ENCODE results near the gene PCSK5. TPM values are rescaled to one million over a fixed set of nuclear protein-coding genes. Genes with fewer than 3 reads are reported as not detected.

The PCSK5 gene
- total RNA-seq, 1 experiment from 2014 or later, result 6.9 TPM

DNA sequence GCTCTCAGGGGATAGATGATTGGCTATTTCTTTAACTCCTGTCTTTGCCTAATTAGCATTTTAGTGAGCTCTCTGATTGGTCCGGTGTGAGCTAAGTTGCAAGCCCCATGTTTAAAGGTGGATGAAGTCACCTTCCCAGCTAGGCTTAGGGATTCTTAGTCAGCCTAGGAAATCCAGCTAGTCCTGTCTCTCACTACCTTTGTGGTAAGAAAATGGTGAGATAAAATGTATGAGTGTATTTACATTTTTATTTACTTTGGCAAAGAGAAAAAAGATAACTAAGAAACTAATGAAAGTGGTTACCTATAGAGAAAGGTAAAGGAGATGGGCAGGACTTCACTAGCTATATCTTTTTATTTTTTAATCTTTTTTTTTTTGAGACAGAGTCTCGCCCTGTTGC, 357.0 kb downstream of the PCSK5 start:
- Histone ChIP-seq H3K27me3 (ENCODE audit: insufficient read depth, low read length) (peaks cover 3% of the 10 kb centered on the region; the same call in 1 of the 2 replicates), H4K20me1 (ENCODE audit: insufficient read depth) (no peaks in the 10 kb centered on the region), H3K36me3 (ENCODE audit: control insufficient read depth in 1 of 2, insufficient read depth in 2 of 2, low read length in 2 of 2) (no peaks in the 10 kb centered on the region), H3K4me1 (ENCODE audit: control insufficient read depth in 1 of 2, insufficient read depth in 2 of 2, low read length in 2 of 2) (no peaks in the 10 kb centered on the region), H3K9ac (ENCODE audit: low read length) (no peak overlapping the region), H3K27ac (ENCODE audit: low read depth, low read length) (no peak overlapping the region), H3K4me3 (replicated peaks in 1 of 2; ENCODE audit: low read depth in 1 of 2, low read length in 2 of 2) (no peak overlapping the region), H3K79me2 (ENCODE audit: insufficient read depth, low read length) (no peaks in the 10 kb centered on the region), H3K9me3 (ENCODE audit: control insufficient read depth in 1 of 2, insufficient read depth in 1 of 2, low read depth in 1 of 2, low read length in 2 of 2) (no peaks in the 10 kb centered on the region), H3K4me2 (ENCODE audit: low read length) (no peak overlapping the region), H2AFZ (ENCODE audit: low read depth, low read length, poor library complexity, severe bottlenecking) (no peak overlapping the region), H3K9me2 (ENCODE audit: insufficient read depth) (no peaks in the 10 kb centered on the region)
- no peak for ATAC-seq
- intact Hi-C loops (cut with micrococcal nuclease), result no loop called here
- no TSS peak for BruUV-seq (replicated peaks)
- POLR2A ChIA-PET, result no interaction called here
- RAD21 ChIA-PET (ENCODE audit: low non-redundant PET in 1 of 2, low total read pairs in 2 of 2, uncharacterized antibody in 2 of 2, unreplicated experiment in 2 of 2), result no interaction called here
- CTCF ChIA-PET, result no interaction called here
- no peak for DNase-seq (ENCODE audit: low read depth, low spot score)
- TF ChIP-seq, protein P1, sequence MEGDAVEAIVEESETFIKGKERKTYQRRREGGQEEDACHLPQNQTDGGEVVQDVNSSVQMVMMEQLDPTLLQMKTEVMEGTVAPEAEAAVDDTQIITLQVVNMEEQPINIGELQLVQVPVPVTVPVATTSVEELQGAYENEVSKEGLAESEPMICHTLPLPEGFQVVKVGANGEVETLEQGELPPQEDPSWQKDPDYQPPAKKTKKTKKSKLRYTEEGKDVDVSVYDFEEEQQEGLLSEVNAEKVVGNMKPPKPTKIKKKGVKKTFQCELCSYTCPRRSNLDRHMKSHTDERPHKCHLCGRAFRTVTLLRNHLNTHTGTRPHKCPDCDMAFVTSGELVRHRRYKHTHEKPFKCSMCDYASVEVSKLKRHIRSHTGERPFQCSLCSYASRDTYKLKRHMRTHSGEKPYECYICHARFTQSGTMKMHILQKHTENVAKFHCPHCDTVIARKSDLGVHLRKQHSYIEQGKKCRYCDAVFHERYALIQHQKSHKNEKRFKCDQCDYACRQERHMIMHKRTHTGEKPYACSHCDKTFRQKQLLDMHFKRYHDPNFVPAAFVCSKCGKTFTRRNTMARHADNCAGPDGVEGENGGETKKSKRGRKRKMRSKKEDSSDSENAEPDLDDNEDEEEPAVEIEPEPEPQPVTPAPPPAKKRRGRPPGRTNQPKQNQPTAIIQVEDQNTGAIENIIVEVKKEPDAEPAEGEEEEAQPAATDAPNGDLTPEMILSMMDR (IDR thresholded peaks at IDR 0.05 in 2 of 3, conservative IDR thresholded peaks at IDR 0.05 in 1 of 3; ENCODE audit: borderline replicate concordance in 1 of 3, insufficient read depth in 1 of 3, low read depth in 2 of 3, low read length in 2 of 3), result no peak
- no peak for TF ChIP-seq FOSL1 (IDR thresholded peaks at IDR 0.05; ENCODE audit: low read depth)
- TF ChIP-seq EZH2 (IDR thresholded peaks at IDR 0.05), result no peak
- no peak for TF ChIP-seq ZNF274 (IDR thresholded peaks at IDR 0.05; ENCODE audit: low read depth, low read length)
- TF ChIP-seq ZFX (IDR thresholded peaks at IDR 0.05), result no peak
- TF ChIP-seq EZH2phosphoT487 (IDR thresholded peaks at IDR 0.05; ENCODE audit: borderline replicate concordance), result no peak
- no peak for TF ChIP-seq ELF1 (IDR thresholded peaks at IDR 0.05; ENCODE audit: borderline replicate concordance, low read depth)
- TF ChIP-seq, protein P2, sequence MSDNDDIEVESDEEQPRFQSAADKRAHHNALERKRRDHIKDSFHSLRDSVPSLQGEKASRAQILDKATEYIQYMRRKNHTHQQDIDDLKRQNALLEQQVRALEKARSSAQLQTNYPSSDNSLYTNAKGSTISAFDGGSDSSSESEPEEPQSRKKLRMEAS (IDR thresholded peaks at IDR 0.05), result no peak

DNA sequence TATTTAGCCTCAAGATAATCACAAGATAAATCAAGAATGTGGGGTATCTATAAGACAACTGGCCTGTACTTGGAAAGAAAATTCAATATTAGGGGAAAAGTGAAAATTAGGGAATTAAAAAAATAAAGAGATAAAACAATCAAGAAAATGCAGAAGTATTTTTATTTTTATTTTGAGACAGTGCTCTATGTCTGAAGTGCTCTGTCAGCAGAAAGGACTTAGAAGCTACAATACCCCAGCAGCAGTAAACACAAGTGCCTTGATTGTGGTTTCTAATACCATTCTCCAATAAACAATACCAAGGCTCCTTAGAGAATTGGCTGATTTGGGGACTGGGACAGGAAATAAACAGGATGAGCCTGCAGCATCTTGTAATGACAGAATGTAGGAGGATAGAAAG, 358.8 kb downstream of the PCSK5 start:
- Histone ChIP-seq H3K4me3 (replicated peaks in 1 of 2; ENCODE audit: low read depth in 1 of 2, low read length in 2 of 2) (no peak overlapping the region), H3K27me3 (ENCODE audit: insufficient read depth, low read length) (peaks cover 3% of the 10 kb centered on the region; the same call in 1 of the 2 replicates), H3K36me3 (ENCODE audit: control insufficient read depth in 1 of 2, insufficient read depth in 2 of 2, low read length in 2 of 2) (no peaks in the 10 kb centered on the region), H3K9me2 (ENCODE audit: insufficient read depth) (no peaks in the 10 kb centered on the region), H3K9ac (ENCODE audit: low read length) (no peak overlapping the region), H2AFZ (ENCODE audit: low read depth, low read length, poor library complexity, severe bottlenecking) (no peak overlapping the region), H3K79me2 (ENCODE audit: insufficient read depth, low read length) (no peaks in the 10 kb centered on the region), H3K4me1 (ENCODE audit: control insufficient read depth in 1 of 2, insufficient read depth in 2 of 2, low read length in 2 of 2) (no peaks in the 10 kb centered on the region), H3K4me2 (ENCODE audit: low read length) (no peak overlapping the region), H3K9me3 (ENCODE audit: control insufficient read depth in 1 of 2, insufficient read depth in 1 of 2, low read depth in 1 of 2, low read length in 2 of 2) (no peaks in the 10 kb centered on the region), H3K27ac (ENCODE audit: low read depth, low read length) (no peak overlapping the region), H4K20me1 (ENCODE audit: insufficient read depth) (no peaks in the 10 kb centered on the region)
- ATAC-seq (no peak), DNase-seq (ENCODE audit: low read depth, low spot score) (no peak)
- ChIA-PET POLR2A (no interaction called here), CTCF (no interaction called here), RAD21 (ENCODE audit: low non-redundant PET in 1 of 2, low total read pairs in 2 of 2, uncharacterized antibody in 2 of 2, unreplicated experiment in 2 of 2) (no interaction called here)
- no TSS peak for BruUV-seq (replicated peaks)
- intact Hi-C loops (cut with micrococcal nuclease), result no loop called here
- TF ChIP-seq SP1 (IDR thresholded peaks at IDR 0.05; ENCODE audit: low read depth), result no peak
- no peak for TF ChIP-seq TCF7L2 (IDR thresholded peaks at IDR 0.05; ENCODE audit: borderline replicate concordance, extremely low read depth, insufficient read depth, insufficient read length)
- no peak for TF ChIP-seq FOSL1 (IDR thresholded peaks at IDR 0.05; ENCODE audit: low read depth)
- no peak for TF ChIP-seq JUND (IDR thresholded peaks at IDR 0.05)
- no peak for TF ChIP-seq CBX3 (IDR thresholded peaks at IDR 0.05; ENCODE audit: low read depth)
- TF ChIP-seq CEBPB (IDR thresholded peaks at IDR 0.05; ENCODE audit: low read depth), result no peak
- TF ChIP-seq, protein P3, sequence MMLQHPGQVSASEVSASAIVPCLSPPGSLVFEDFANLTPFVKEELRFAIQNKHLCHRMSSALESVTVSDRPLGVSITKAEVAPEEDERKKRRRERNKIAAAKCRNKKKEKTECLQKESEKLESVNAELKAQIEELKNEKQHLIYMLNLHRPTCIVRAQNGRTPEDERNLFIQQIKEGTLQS (IDR thresholded peaks at IDR 0.05), result no peak
- TF ChIP-seq ELF1 (IDR thresholded peaks at IDR 0.05; ENCODE audit: borderline replicate concordance, low read depth), result no peak
- no peak for TF ChIP-seq SIN3A (IDR thresholded peaks at IDR 0.05; ENCODE audit: low read depth)
- no peak for TF ChIP-seq EGR1 (IDR thresholded peaks at IDR 0.05; ENCODE audit: low read depth)
- no peak for TF ChIP-seq RAD21 (IDR thresholded peaks at IDR 0.05; ENCODE audit: low read depth)
- no peak for TF ChIP-seq POLR2A (IDR thresholded peaks at IDR 0.05; ENCODE audit: borderline replicate concordance, extremely low read depth, insufficient read depth, insufficient read length)
- TF ChIP-seq ZNF274 (IDR thresholded peaks at IDR 0.05; ENCODE audit: low read depth, low read length), result no peak
